Stimulated activated CD4-positive, alpha-beta T cell treated with anti-CD3 and anti-CD28 coated beads, Interleukin-4, amount 100 ng/mL, for 4 hours (primary cell): ENCODE measurements around the gene COPS7A.

Source experiments
- DNase-seq, 2 experiments: peaks; one replicate each; pipeline ENCODE4 v3.0.0-alpha.2; 2020

COPS7A gene

GRCh38 chr12:6770600-6770999 is 46.8 kb downstream of the COPS7A start:
- DNase-seq = no peak

GRCh38 chr12:6771091-6771495 is 47.2 kb downstream of the COPS7A start:
- DNase-seq = no peak

- no peak for DNase-seq
Measured at GRCh38 chr12:6771509-6772330, 47.9 kb downstream of the COPS7A start.

GRCh38 chr12:6772331-6772695 is 48.5 kb downstream of the COPS7A start, which contains the start of gene LAG3:
TSS of gene LAG3 (plus strand) at chr12:6772520. CDS start at chr12:6772853, 333 bp downstream.
- peak; percentile 68 to 77 for DNase-seq

- DNase-seq = no peak
Measured at GRCh38 chr12:6772726-6773589, 49.1 kb downstream of the COPS7A start.

- DNase-seq = peak; percentile 48 to 83
Measured at GRCh38 chr12:6773590-6774351, 49.9 kb downstream of the COPS7A start.

GRCh38 chr12:6774499-6775062 is 50.7 kb downstream of the COPS7A start:
- DNase-seq = no peak

- no peak for DNase-seq
Measured at GRCh38 chr12:6775185-6776174, 51.6 kb downstream of the COPS7A start.

GRCh38 chr12:6777386-6777785 is 53.5 kb downstream of the COPS7A start:
- DNase-seq = no peak

GRCh38 chr12:6778217-6778573 is 54.3 kb downstream of the COPS7A start:
- no peak for DNase-seq

GRCh38 chr12:6778574-6779550 is 55.0 kb downstream of the COPS7A start:
- DNase-seq = peak; percentile 81 to 84

- no peak for DNase-seq
Measured at GRCh38 chr12:6779708-6780432, 56.0 kb downstream of the COPS7A start.

GRCh38 chr12:6780573-6780972 is 56.7 kb downstream of the COPS7A start:
- peak in 1 of 2 experiments; percentile 52 for DNase-seq
